ENCODE results near the gene ABHD16A.
A peak's percentile ranks its signal among the peaks of the same experiment; 100 is the strongest.

ABHD16A gene

DNA sequence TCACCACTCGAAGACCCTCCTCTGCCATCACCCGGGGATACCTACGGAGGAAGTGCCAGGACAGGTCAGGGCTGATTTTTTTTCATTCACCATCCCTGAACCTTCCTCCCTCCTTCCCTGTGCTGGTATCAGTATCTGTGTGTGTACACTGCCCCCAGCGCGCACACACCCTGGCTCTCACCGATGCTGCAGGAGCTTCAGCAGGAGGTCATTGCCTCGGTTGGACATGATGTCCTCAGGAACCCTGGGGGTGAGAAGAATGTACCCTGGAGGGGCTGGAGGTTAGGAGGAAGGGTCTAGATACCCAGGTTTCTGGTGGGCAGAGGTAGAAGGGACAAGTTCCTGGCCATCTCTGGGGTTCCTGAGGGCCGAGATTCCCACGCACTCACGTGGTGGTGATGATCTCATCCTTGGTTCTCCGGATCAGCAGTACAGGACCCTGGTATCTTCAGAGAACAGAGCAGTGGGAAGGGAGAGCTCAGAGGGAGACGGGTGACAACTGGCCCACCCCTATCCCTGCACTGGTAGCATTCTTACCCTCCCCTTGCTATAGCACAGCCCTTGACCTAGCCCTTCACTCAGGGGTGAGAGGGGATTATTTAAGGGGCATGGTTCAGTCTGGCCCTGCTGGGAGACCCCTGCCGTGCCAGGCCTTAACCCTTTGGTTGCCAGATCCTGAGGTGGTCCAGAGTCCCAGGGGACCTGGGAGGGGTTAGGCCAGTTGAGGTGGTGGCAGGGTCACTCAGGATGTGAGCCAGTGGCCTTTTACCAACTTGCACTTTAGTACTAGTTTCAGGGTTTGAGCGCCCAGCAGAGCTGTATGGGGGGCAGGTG lies 15.0 kb downstream of the ABHD16A start:
- DNase-seq: no peak

DNA sequence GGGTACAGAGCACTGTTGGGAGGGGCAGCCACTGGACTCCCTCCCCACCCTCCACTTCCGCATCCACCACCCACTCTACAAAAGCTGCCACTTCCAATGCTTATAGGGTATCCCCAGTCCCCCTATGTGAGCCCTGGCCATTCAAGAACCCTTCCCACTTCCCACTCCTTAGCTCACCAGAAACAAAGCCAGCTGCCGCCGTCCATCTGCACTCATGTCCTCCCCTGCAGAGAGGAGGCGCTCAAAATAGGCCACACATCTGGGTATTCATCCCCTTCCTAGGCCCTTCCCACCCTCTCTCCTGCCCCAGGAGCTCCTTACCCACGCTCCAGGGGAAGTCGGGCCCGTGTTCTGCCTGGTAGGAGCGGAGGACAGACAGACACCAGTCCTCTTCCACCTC lies 15.8 kb downstream of the ABHD16A start:
- DNase-seq: no peak

DNA sequence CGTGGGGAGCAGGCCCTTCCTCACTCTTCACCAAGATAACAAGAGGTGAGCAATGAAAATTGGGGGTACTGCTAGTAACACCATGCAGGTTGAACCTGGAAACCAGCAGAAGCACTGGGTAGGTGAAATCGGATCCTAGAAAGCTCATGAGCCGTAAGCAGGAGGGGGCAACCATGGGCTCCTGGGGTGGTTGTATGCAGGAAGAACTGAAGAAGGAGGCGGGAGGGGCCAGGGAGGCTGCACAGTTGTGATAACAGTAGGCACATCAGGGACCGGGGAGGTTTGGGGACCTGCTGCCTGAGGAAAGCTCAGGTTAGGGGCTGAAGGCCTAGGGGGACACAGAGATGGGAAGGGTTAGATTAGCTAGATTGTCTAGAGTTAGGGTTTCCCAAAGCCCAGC lies 16.6 kb downstream of the ABHD16A start:
- no peak for DNase-seq

DNA sequence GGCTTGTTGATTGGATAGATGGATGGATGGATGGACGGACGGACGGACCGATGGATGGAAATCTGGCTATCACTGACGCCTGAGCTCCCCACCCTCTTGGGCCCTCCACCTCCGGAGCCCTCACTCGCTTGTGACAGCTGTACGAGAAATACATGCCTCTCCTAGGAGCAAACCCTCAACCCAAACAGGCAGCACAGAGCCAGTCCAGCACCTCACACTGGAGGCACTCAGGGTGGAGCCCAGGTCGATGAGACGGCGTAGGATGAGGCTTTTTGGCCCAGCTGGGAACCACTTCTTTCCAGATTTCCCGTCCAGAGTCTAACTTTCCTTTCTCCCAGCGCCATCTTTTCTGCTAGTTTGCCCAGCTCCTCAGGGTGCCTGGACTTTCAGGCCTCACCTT lies 19.5 kb downstream of the ABHD16A start:
- no peak for DNase-seq

DNA sequence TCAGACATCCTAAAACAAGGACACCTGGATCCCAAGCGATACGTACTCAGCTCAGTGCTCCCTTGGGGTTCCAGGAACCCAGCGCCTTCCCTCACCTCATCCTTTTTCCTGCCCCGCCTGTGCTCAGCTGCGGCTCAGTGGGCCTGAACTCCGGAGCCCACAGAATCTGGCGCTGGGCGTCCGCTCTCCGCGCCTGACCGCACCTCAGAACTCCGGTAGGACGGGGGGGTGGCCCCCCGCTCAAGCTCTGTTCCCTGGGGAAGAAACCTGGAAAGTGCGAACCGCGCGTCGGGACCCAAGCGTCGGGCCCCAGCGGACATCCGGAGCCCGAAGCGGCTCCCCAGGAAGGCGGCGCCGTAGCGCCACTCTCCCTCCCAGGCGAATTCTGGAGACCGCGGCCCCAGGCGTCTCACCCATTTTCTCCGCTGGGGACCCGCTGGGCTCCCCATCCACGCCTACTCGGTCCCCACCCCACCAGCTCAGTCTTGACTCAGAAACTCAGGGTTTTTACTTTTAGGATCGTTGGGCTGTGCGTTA lies 21.9 kb downstream of the ABHD16A start:
- DNase-seq: peak; percentile 23

DNA sequence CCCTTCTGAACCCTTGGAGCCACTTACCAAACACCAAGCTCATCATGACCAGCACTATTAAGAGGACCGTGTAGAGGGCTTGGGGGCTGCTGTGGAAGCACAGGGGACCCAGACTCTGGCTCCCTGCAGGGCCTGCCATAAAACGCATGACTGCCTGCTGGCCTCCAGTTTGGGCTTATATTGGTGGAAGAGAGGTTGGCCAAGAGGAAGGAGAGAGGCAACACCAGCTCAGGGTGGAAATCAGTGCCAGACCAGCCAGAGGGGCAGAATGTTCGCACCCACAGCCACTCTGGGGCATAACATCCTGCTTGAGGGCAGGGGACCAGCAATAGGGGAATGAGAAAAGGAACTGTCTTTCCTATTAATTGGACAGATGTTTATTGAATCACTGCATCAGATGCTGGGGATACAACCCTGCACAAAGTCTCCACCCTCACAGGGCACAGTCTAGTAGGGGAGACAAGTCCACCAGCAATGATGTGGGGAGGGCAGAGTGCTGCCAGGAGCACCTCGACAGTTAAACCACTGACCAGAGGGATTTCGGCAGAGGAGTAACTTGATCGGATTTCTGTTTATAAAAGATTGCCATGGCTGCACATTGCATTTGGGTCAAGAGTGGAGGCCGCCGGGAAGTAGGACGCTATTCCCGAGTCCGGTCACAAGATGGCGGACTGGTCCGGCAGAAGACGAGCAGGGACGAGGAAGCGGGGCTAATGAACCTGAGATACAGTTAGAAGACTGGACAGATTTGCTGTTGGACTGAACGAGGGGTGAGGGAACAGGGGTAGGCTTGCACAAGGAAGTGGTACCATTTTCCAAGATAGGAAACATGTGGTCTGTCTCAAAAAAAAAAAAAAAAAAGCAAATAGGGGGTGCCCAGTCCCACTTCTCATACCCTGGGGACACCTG lies 22.6 kb downstream of the ABHD16A start, which contains the start of gene LY6G5C:
LY6G5C (minus strand) TSS at position 842 of the 909 bp plus-strand sequence; CDS start at position 148, 694 bp downstream.
- peak; percentile 81 for DNase-seq

DNA sequence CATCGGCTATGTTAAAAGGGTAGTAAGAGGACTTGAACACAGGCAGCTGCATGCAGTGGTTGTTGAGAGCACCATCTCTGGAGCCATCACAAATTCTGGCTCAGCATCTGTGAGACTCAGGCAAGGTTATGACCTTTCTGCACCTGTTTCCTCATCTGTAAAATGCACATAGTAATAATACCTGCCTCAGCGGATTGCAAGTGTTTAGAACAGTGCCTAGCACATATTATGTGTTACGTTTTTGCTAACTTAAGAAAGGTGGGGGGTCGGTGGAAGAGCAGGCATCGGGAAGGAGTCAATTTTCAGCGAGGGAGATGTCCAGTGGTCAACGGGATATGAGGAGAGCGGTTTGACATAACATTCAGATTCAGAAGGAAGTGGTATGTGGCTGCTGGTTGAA lies 25.2 kb downstream of the ABHD16A start:
- no peak for DNase-seq

DNA sequence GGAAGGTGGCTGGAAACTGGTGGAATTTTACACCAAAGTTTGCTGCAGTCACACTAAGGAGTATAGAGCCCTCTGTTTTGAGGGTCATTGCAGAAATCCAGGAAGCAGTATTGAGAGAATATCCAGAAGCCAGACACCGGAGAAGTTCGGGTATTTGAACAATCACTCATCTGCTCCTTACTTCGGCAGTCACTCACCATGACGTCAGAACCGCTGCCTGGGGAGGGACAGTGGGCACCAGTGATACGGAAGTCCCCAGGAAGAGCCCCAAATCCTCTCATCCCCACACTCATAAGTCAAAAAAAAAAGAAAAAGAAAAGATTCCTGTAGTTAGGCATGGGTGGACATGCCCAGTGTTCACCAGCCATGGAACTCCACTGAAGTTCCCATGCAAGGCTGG lies 26.2 kb downstream of the ABHD16A start:
- no peak for DNase-seq

DNA sequence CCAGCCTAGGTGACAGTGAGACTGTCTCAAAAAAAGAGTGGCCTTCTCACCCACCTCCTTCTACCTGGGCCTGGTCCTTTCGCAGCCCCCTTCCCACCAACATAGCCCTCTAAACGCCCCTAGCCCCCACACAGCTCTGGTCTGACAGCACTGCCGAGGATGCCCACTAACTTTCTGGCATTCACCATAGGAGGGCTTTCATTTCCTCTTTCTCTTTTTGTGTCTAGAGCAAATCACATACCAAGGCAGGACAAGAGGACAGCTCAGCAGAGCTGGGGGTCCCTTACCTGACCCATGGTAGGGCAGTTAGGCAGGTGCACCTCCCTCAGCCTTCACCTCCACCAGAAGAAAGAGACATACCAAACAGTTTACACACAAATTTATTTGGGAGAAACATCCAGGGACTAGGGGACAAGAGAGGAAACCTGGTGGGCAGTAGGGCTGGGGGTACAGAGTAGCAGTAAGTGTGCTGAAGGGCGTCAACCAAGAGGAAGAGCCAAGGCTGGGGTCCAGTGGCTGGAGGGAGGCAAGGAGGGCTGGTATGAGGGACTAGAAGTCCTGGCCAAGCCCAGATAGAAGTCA lies 26.7 kb downstream of the ABHD16A start:
- no peak for DNase-seq

DNA sequence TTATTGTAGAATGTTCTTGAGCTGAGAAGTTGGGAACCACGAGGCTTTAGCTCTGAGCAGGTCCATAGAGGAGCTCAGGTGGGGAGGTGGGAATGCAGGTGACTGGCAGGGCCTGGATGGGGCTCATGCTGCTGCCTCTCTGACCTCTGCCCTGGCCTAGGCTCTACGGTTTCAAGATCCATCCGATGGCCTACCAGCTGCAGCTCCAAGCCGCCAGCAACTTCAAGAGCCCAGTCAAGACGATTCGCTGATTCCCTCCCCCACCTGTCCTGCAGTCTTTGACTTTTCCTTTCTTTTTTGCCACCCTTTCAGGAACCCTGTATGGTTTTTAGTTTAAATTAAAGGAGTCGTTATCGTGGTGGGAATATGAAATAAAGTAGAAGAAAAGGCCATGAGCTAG lies 33.4 kb downstream of the ABHD16A start, which contains the start of gene LY6G5B:
LY6G5B (plus strand) TSS at position 301 of the 400 bp plus-strand sequence. CDS start 975 bp downstream, outside the sequence.
- no peak for DNase-seq

DNA sequence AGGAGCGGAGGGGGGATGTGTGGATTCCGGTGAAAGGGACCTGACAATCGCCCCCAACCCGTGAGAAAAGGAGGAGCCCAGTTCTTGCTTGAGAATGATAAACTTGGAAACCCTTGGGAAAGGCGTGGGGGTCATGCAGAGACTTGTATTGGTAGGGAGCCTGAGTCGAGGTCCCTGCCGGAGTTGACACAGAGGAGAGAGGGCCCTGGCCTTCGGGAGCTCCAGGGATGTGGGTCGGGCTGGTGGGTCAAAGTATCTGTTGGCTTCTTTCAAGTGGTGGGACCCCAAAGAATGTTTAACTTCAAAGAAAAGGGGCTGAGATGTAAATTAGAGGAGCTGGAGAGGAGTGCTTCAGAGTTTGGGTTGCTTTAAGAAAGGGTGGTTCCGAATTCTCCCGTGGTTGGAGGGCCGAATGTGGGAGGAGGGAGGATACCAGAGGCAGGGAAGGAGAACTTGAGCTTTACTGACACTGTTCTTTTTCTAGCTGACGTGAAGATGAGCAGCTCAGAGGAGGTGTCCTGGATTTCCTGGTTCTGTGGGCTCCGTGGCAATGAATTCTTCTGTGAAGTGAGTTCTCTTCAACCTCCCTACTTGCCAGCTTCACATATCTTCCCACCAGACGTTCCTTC lies 36.7 kb downstream of the ABHD16A start:
- DNase-seq: no peak

DNA sequence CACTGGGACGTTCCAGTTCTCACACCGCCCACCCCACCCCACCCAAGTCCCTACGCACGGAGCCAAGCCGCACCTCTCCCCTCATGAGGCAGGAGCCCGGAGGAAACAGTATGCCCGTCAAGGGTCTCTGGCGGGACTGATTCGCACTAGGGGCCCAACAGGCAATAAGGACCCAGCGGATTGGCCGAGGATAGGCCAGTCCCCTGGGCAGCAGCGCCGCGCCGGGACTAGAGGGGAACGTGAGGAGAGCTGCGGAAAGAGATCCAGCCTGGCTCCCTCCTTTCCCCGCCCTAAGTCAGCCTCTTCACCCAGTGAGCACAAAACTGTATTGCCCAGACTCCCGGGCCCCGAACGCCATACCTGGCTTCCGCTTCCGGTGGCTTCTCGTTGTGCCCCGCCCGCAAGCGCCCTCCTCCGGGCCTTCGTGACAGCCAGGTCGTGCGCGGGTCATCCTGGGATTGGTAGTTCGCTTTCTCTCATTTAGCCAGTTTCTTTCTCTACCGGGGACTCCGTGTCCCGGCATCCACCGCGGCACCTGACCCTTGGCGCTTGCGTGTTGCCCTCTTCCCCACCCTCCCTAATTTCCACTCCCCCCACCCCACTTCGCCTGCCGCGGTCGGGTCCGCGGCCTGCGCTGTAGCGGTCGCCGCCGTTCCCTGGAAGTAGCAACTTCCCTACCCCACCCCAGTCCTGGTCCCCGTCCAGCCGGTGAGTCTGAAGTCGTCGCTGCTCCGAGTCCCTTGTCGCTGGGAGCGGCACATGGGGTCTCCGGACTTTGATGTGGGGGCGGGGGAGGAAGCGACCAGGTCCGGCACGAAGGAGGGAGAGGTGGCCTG lies 37.4 kb downstream of the ABHD16A start, which contains the start of gene CSNK2B:
CSNK2B (plus strand) TSS at position 580 of the 836 bp plus-strand sequence. CDS start 752 bp downstream, outside the sequence.
- peak; percentile 97 for DNase-seq

DNA sequence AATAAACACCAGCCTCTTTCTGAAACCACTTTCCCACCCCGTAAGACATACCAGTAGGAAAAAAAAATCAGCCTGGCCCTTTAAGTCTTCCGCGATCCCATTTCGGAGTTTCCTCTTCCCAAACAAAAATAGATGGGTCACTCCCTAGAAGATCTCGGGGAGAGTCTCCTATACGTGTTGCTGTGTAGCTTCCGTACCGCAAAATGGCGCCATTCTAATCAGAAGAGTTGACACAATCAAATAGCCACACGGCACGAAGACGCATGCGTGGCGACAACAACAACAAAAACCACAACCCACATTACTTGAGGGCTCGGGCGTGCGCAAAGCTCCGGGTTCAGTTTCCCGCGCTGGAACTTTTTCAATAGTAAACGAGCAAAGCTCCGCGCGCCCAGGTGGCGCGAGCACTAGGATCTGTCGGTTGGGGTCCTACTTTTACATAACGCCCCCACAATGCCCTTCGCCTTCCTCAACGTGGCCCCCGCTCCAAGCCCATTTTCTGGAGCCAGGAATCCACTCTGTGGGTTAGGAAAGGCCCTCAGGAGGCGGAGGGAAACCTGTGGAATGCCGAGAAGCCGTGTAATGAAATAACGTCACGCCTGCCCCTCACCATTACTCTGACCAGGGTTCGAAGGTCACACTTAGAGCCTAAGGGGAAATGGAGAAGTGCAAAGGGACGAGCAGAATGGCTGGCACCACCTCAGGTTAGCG lies 38.2 kb downstream of the ABHD16A start, which contains the start of gene GPANK1:
GPANK1 (minus strand) TSS at position 208 of the 711 bp plus-strand sequence. CDS start 519 bp downstream, outside the sequence.
- peak; percentile 94 for DNase-seq

DNA sequence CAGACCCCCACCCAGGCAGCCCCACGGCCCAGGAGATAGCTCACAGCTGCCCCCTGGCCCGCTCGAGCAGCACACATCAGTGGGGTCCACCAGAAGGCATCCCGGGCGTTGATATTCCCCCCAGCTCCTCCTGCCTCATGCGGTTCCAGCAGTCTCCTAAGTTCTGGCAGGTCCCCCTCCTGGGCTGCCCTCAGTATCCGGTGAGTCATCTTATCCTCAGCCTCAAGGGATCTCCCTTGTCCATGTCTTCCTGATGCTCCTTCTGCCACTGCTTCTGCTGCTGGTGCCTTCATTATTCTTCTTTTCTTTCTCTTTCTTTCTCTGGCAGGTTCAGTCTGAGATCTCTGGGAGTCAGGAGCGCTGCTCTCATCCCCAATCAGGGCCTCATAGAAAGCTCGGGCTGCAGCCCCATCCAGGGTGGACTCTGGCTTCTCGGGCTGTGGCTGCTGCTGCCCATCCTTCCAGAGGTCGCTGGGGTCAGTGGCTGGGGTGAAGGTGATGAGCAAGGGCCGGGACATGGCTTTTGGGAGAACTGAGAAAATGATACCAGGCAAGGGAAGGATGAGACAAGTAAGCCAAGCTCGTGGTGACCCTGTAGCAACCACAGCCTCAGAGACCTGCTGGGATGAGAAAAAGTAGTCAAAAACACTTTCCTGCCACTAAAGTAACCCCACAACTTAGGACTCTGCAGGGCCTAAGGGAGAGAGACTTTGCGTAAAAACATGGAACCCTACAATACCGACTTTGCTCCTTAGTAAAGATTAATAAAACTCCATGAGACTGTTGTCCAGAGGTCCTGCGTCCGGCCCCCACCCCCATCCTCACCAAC lies 38.9 kb downstream of the ABHD16A start:
- peak; percentile 76 for DNase-seq

DNA sequence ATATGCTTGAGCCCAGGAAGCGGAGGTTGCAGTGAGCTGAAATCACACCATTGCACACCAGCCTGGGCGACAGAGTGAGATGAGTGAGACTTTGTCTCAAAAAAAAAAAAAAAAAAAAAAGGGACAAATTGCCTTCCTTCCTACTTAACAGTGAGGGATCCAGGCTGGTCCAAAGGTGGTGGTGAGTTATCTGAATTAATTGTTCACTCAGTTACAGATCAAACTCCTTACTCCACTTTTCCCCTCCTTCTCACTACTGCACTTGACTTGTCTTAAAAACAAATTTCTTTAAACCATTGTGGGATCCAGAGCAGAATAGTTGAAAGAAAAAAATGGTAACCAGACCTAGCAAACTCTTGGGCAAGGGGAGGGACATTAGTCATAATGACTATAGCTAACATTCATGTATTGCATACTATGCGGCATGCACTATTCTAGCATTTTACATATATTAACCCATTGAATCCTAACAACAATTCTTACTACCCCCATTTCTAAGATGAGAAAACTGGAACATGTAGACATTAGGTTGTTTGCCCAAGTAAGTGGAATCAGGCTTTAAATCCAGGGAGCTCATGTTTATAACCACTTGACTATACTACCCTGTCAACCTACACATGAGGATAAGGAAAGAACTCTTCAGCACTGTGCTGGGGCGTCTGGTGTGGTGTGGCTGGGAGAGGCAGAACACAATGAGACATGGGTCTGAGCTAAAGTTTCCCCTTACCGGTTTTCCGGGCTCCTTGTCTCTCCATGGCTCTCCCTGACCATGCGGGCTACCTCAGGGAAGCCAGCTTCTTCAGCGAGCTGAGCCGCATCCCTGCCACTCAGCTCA lies 39.8 kb downstream of the ABHD16A start:
- DNase-seq: peak; percentile 41

DNA sequence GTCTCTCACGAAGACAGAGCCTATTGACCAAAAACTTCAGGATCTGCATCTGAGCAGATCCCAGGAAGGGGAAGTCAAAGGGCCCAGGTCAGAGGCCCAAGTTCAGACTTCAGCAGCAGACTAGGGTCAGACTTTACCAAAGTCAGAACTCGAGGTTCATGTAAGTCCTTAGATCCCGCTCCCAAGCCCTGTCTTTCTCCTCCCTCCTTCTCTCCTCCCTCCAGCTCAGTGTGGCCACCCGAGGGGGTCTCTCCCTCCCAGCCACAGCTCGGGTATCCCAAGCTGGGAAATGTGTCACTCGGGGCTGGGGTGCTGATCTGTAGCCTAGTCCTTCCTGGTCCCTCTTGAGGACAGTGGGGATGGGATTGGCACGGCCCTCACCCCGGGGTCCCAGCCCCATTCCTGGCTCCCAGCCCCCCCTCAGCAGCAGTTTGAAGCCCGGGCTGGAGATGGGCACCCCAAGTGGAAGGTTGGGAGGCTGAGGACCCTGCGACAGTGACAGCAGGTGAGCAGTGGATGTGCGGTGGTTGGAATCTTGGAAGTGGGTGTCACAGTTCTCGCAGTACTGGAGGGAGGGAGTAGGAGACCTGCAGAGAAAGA lies 40.9 kb downstream of the ABHD16A start:
- DNase-seq: no peak

DNA sequence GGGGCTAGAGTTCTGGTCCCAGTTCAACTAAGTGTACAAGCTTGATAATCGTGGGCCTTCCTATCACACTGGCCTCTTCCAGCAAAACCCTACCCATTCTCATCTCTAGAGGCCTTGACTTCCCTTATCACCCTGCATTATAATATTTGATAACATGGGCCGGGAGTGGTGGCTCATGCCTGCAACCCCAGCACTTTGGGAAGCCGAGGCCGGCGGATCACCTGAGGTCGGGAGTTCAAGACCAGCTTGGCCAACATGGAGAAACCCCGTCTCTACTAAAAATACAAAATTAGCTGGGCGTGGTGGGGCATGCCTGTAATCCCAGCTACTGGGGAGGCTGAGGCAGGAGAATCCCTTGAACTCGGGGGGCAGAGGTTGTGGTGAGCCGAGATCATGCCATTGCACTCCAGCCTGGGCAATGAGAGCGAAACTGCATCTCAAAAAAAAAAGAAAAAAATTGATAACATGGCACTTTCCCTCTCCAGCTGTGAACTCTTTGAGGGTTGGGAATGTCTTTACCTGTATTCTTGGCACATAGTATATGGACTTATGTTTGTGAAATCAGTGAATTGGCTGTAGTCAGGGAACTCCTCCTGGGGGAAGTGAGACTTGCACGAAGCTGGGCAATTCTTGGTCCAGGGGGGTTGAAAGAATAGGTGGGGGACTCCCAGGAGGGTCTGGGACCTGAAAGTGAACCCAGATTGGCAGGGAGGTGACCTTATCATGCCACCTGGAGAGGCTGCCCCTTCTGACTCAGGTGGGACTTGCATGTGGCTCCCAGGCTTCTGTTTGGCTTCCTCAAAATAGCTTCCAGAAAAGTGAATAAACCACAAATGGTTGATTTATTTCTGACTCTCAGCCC lies 41.6 kb downstream of the ABHD16A start:
- DNase-seq: no peak

Measured in fibroblast of upper back skin (primary cell).